GM15510 (cell line): Measurements from ENCODE around the gene SFSWAP.

Source experiments
- POLR2A ChIP-seq: IDR thresholded peaks from 3 replicates; pipeline ENCODE4 v1.6.1; 2011; ENCODE audit warnings: borderline replicate concordance; ENCODE audit not compliant: insufficient read length; ENCODE audit errors: extremely low read depth

The SFSWAP gene

GRCh38 chr12:131808744-131809371 is 98.0 kb downstream of the SFSWAP start:
- TF ChIP-seq POLR2A, result peak; percentile 46

GRCh38 chr12:131810726-131811125 is 99.8 kb downstream of the SFSWAP start:
- no peak for TF ChIP-seq POLR2A

GRCh38 chr12:131815131-131815530 is 104.2 kb downstream of the SFSWAP start:
- no peak for TF ChIP-seq POLR2A

- TF ChIP-seq POLR2A, result no peak
Observed at GRCh38 chr12:131816495-131816894, 105.6 kb downstream of the SFSWAP start.

- no peak for TF ChIP-seq POLR2A
Observed at GRCh38 chr12:131817241-131817640, 106.4 kb downstream of the SFSWAP start.

- no peak for TF ChIP-seq POLR2A
Observed at GRCh38 chr12:131818821-131819585, 108.1 kb downstream of the SFSWAP start.

- no peak for TF ChIP-seq POLR2A
Observed at GRCh38 chr12:131824450-131824849, 113.6 kb downstream of the SFSWAP start.

GRCh38 chr12:131825146-131825892 is 114.4 kb downstream of the SFSWAP start:
- TF ChIP-seq POLR2A, result no peak

GRCh38 chr12:131826097-131826928 is 115.4 kb downstream of the SFSWAP start:
- TF ChIP-seq POLR2A, result no peak

GRCh38 chr12:131827961-131828534 is 117.2 kb downstream of the SFSWAP start, which contains the start of gene MMP17:
Gene MMP17 (plus strand): TSS chr12:131828393. CDS start chr12:131828495, 102 bp downstream.
- TF ChIP-seq POLR2A, result peak; percentile 51

GRCh38 chr12:131828671-131829355 is 117.9 kb downstream of the SFSWAP start:
- no peak for TF ChIP-seq POLR2A

- TF ChIP-seq POLR2A, result no peak
Observed at GRCh38 chr12:131829356-131829747, 118.5 kb downstream of the SFSWAP start.

- TF ChIP-seq POLR2A, result no peak
Observed at GRCh38 chr12:131829791-131830334, 119.0 kb downstream of the SFSWAP start.
